Measurements from ENCODE around the gene INMT.

DNA sequence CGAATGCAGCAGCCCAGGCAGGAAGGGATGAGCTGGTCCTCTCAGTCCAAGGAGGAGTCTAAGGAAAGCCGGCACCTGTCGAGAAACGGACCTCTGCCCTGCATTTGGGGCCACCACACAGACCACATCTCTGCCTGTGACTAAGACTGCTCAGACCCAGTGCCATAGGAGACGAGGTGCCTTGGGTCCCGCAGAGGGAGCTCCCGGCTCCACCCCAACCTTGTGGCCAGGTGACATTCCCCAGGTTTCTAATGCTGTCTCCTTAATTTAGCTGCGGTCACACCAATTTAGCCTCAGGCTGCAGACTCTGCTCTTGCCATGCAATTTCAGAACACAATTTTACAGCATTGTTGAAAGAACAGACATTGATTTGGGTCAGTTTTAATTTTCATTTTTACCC, 46.9 kb upstream of the INMT start:
- TF ChIP-seq CTCF (IDR thresholded peaks at IDR 0.05) (no peak), POLR2A (IDR thresholded peaks at IDR 0.05) (no peak), POLR2AphosphoS5 (IDR thresholded peaks at IDR 0.05; ENCODE audit: insufficient read depth in 1 of 2, low read depth in 1 of 2) (no peak)
